H9 (cell line): ENCODE data around the gene MOXD1. TPM values are rescaled to one million over a fixed set of nuclear protein-coding genes. Genes with fewer than 3 reads are reported as not detected.

Experiments
- DNase-seq: peaks from one replicate; pipeline ENCODE4 v3.0.0-alpha.2; 2017
- H2AFZ ChIP-seq: one replicate; pipeline ENCODE4 v1.6.1; 2013; ENCODE audit warnings: mild to moderate bottlenecking, low read length, control low read depth, moderate library complexity
- H2AK5ac ChIP-seq: 2 replicates; pipeline ENCODE4 v1.6.1; 2013; ENCODE audit warnings: low read length, control low read depth, mixed read lengths; ENCODE audit not compliant: insufficient read length
- H2BK120ac ChIP-seq: one replicate; pipeline ENCODE4 v1.6.1; 2013; ENCODE audit warnings: low read depth, mild to moderate bottlenecking, low read length, control low read depth, inconsistent platforms; ENCODE audit not compliant: poor library complexity, severe bottlenecking
- H2BK12ac ChIP-seq: 2 replicates; pipeline ENCODE4 v1.6.1; 2013; ENCODE audit warnings: low read length, control low read depth, mixed read lengths, low read depth; ENCODE audit not compliant: insufficient read length
- H2BK15ac ChIP-seq: 2 replicates; pipeline ENCODE4 v1.6.1; 2013; ENCODE audit warnings: low read depth, low read length, control low read depth
- H2BK20ac ChIP-seq: one replicate; pipeline ENCODE4 v1.6.1; 2013; ENCODE audit warnings: low read depth, mild to moderate bottlenecking, low read length, control low read depth, inconsistent platforms; ENCODE audit not compliant: poor library complexity, severe bottlenecking
- H2BK5ac ChIP-seq: 2 replicates; pipeline ENCODE4 v1.6.1; 2013; ENCODE audit warnings: low read length, control low read depth, mixed read lengths; ENCODE audit not compliant: insufficient read length
- H3K14ac ChIP-seq: 2 replicates; pipeline ENCODE4 v1.6.1; 2013; ENCODE audit warnings: low read length, control low read depth; ENCODE audit not compliant: insufficient read depth
- H3K18ac ChIP-seq: 2 replicates; pipeline ENCODE4 v1.6.1; 2013; ENCODE audit warnings: low read depth, mild to moderate bottlenecking, mixed read lengths, low read length, control low read depth; ENCODE audit not compliant: insufficient read length
- H3K23ac ChIP-seq: 2 replicates; pipeline ENCODE4 v1.6.1; 2013; ENCODE audit warnings: low read length, control low read depth, mixed read lengths, low read depth; ENCODE audit not compliant: insufficient read length
- H3K23me2 ChIP-seq: 2 replicates; pipeline ENCODE4 v1.6.1; 2013; ENCODE audit warnings: low read depth, mild to moderate bottlenecking, mixed read lengths, low read length, control low read depth; ENCODE audit not compliant: insufficient read length, poor library complexity, severe bottlenecking
- H3K27ac ChIP-seq: 2 replicates; pipeline ENCODE4 v1.5.1; 2013; ENCODE audit warnings: low read length, control low read depth, mixed read lengths, low read depth; ENCODE audit not compliant: insufficient read length
- H3K27me3 ChIP-seq: 2 replicates; pipeline ENCODE4 v1.6.1; 2013; ENCODE audit warnings: low read length, control low read depth, inconsistent platforms; ENCODE audit not compliant: insufficient read depth
- H3K4ac ChIP-seq: 2 replicates; pipeline ENCODE4 v1.6.1; 2013; ENCODE audit warnings: low read depth, mild to moderate bottlenecking, control low read depth, inconsistent platforms, low read length, moderate library complexity
- H3K4me1 ChIP-seq: 2 replicates; pipeline ENCODE4 v1.6.1; 2013; ENCODE audit warnings: low read length, control low read depth, inconsistent platforms; ENCODE audit not compliant: insufficient read depth
- H3K4me2 ChIP-seq: 2 replicates; pipeline ENCODE4 v1.6.1; 2013; ENCODE audit warnings: low read length, control low read depth, mixed read lengths; ENCODE audit not compliant: insufficient read length, insufficient read depth
- H3K56ac ChIP-seq: 2 replicates; pipeline ENCODE4 v1.6.1; 2013; ENCODE audit warnings: low read depth, mild to moderate bottlenecking, mixed read lengths, low read length, control low read depth; ENCODE audit not compliant: insufficient read length
- H3K79me1 ChIP-seq: 2 replicates; pipeline ENCODE4 v1.6.1; 2013; ENCODE audit warnings: low read depth, mild to moderate bottlenecking, moderate library complexity, low read length, control low read depth, inconsistent platforms; ENCODE audit not compliant: insufficient read depth, poor library complexity, severe bottlenecking
- H3K79me2 ChIP-seq: 2 replicates; pipeline ENCODE4 v1.6.1; 2013; ENCODE audit warnings: low read length, control low read depth, inconsistent platforms; ENCODE audit not compliant: insufficient read depth
- H3K9ac ChIP-seq: 2 replicates; pipeline ENCODE4 v1.6.1; 2013; ENCODE audit warnings: low read length, control low read depth, mixed read lengths; ENCODE audit not compliant: insufficient read length; ENCODE audit errors: extremely low read depth
- H3K9me3 ChIP-seq: one replicate; pipeline ENCODE4 v1.6.1; 2013; ENCODE audit warnings: low read depth, low read length, inconsistent platforms; ENCODE audit not compliant: control insufficient read depth
- H3T11ph ChIP-seq: one replicate; pipeline ENCODE4 v1.6.1; 2013; ENCODE audit warnings: mild to moderate bottlenecking, low read length, control low read depth, inconsistent platforms
- H4K20me1 ChIP-seq: one replicate; pipeline ENCODE4 v1.6.1; 2013; ENCODE audit not compliant: control insufficient read depth, insufficient read length, insufficient read depth
- H4K5ac ChIP-seq: 2 replicates; pipeline ENCODE4 v1.6.1; 2013; ENCODE audit warnings: low read depth, mild to moderate bottlenecking, mixed read lengths, low read length, control low read depth; ENCODE audit not compliant: insufficient read length
- H4K8ac ChIP-seq: replicated peaks from 2 replicates; pipeline ENCODE4 v1.6.1; 2013; ENCODE audit warnings: low read length, control low read depth, mixed read lengths, low read depth; ENCODE audit not compliant: insufficient read length
- H4K91ac ChIP-seq: 2 replicates; pipeline ENCODE4 v1.6.1; 2013; ENCODE audit warnings: low read depth, mild to moderate bottlenecking, moderate library complexity, mixed read lengths, low read length, control low read depth; ENCODE audit not compliant: insufficient read length
- H3K27ac Mint-ChIP-seq, 3 experiments: 2 replicates in 2 of 3; 3 replicates in 1 of 3; pipeline ENCODE4 v1.8.0; 2020 to 2021; ENCODE audit warnings: mixed read lengths in 3 of 3, mild to moderate bottlenecking in 1 of 3, moderate library complexity in 1 of 3
- H3K27me3 Mint-ChIP-seq: 2 replicates; pipeline ENCODE4 v1.8.0; 2021; ENCODE audit warnings: low read depth, mild to moderate bottlenecking, moderate library complexity, mixed read lengths
- H3K36me3 Mint-ChIP-seq, 3 experiments: 2 replicates in 2 of 3; 3 replicates in 1 of 3; pipeline ENCODE4 v1.8.0; 2020 to 2021; ENCODE audit warnings: low read depth in 3 of 3, mixed read lengths in 3 of 3; ENCODE audit not compliant: insufficient read depth in 1 of 3
- H3K4me1 Mint-ChIP-seq, 2 experiments: 2 replicates each; pipeline ENCODE4 v1.8.0; 2020; ENCODE audit warnings: mixed read lengths in 2 of 2
- H3K4me3 Mint-ChIP-seq, 2 experiments: 2 replicates in 1 of 2; 3 replicates in 1 of 2; pipeline ENCODE4 v1.8.0; 2020 to 2021; ENCODE audit warnings: mild to moderate bottlenecking in 2 of 2, mixed read lengths in 2 of 2, moderate library complexity in 1 of 2
- H3K9me3 Mint-ChIP-seq, 2 experiments: 2 replicates in 1 of 2; 3 replicates in 1 of 2; pipeline ENCODE4 v1.8.0; 2020; ENCODE audit warnings: mild to moderate bottlenecking in 2 of 2, mixed read lengths in 2 of 2, moderate library complexity in 1 of 2
- CTCF ChIP-seq: fragments of 200-600 bp; sonication (generic); conservative IDR thresholded peaks from 3 replicates; pipeline ENCODE4 v1.8.0; 2021; ENCODE audit warnings: antibody characterized with exemption, mild to moderate bottlenecking
- WGBS: extraction: QIAGEN DNeasy Blood & Tissue Kit; methylation state at CpG from one replicate; pipeline ENCODE4 v1.1.7; 2013; ENCODE audit warnings: missing lambda C conversion rate, low lambda C conversion rate, mixed read lengths; ENCODE audit not compliant: insufficient read length; ENCODE audit errors: extremely low coverage; 5-methylcytosine and 5-hydroxymethylcytosine counted together
- total RNA-seq: library from RNA; stranded (reverse); gene quantifications from 2 replicates; pipeline ENCODE4 v1.2.1, GENCODE V29; 2021

Gene MOXD1
- total RNA-seq, 1 experiment from 2014 or later: 2.3 TPM

- H3K4me1 Mint-ChIP-seq: peaks cover 3 to 5% of the 10 kb centered on the region in 2 experiments; a peak in 2 of 4 replicates
- TF ChIP-seq CTCF: no peak
- H3K36me3 Mint-ChIP-seq: no peaks in the 10 kb centered on the region; a peak in 1 of 7 replicates
- peaks cover 1% of the 10 kb centered on the region; the same call in 1 of the 2 replicates for H3K27me3 Mint-ChIP-seq
- Histone ChIP-seq H3K23ac (no peak overlapping the region), H2BK12ac (no peak overlapping the region), H3K23me2 (no peaks in the 10 kb centered on the region), H3K79me1 (no peaks in the 10 kb centered on the region), H2BK120ac (no peak overlapping the region), H3K9ac (no peak overlapping the region), H3K9me3 (no peaks in the 10 kb centered on the region), H4K91ac (no peak overlapping the region), H2AK5ac (no peak overlapping the region), H3T11ph (no peak overlapping the region), H3K4me1 (no peaks in the 10 kb centered on the region), H3K79me2 (no peaks in the 10 kb centered on the region), H3K27ac (no peak overlapping the region), H2BK5ac (no peak overlapping the region), H3K18ac (no peak overlapping the region), H4K20me1 (no peaks in the 10 kb centered on the region), H4K8ac (no peak overlapping the region), H3K14ac (no peak overlapping the region), H3K27me3 (no peaks in the 10 kb centered on the region), H3K4ac (no peak overlapping the region), H2BK20ac (no peak overlapping the region), H3K56ac (no peak overlapping the region), H4K5ac (no peak overlapping the region), H3K4me2 (no peak overlapping the region), H2AFZ (no peak overlapping the region), H2BK15ac (no peak overlapping the region)
- WGBS: no CpG with 5 or more reads among the region's 2 CpGs
- no peak overlapping the region for H3K27ac Mint-ChIP-seq
- no peaks in the 10 kb centered on the region for H3K9me3 Mint-ChIP-seq
- H3K4me3 Mint-ChIP-seq: no peak overlapping the region
- no peak for DNase-seq
Measured at GRCh38 chr6:132246120-132246617, 155.1 kb downstream of the MOXD1 start.

Other genes with a start within 250 kb of the MOXD1 start
- gene STX7, start 111.6 kb upstream of the MOXD1 start, total RNA-seq: 26.8 and 30.0 TPM in 2 replicates
- gene TAAR9, start 136.8 kb upstream of the MOXD1 start, total RNA-seq: not detected in 2 replicates
- not detected in 2 replicates for gene TAAR8, start 151.2 kb upstream of the MOXD1 start, total RNA-seq
- gene TAAR6, start 168.8 kb upstream of the MOXD1 start, total RNA-seq: not detected in 2 replicates
- gene TAAR5, start 188.3 kb upstream of the MOXD1 start, total RNA-seq: not detected in 2 replicates
- not detected in 2 replicates for gene TAAR2, start 222.8 kb upstream of the MOXD1 start, total RNA-seq